Inflammatory macrophage (primary cell): ENCODE data around the gene XPR1.
A peak's percentile ranks its signal among the peaks of the same experiment; 100 is the strongest.

ENCODE experiments used
- DNase-seq, 2 donors: peaks; one replicate each; pipeline ENCODE4 v3.0.0-alpha.2; 2020 to 2022

Gene XPR1

DNA sequence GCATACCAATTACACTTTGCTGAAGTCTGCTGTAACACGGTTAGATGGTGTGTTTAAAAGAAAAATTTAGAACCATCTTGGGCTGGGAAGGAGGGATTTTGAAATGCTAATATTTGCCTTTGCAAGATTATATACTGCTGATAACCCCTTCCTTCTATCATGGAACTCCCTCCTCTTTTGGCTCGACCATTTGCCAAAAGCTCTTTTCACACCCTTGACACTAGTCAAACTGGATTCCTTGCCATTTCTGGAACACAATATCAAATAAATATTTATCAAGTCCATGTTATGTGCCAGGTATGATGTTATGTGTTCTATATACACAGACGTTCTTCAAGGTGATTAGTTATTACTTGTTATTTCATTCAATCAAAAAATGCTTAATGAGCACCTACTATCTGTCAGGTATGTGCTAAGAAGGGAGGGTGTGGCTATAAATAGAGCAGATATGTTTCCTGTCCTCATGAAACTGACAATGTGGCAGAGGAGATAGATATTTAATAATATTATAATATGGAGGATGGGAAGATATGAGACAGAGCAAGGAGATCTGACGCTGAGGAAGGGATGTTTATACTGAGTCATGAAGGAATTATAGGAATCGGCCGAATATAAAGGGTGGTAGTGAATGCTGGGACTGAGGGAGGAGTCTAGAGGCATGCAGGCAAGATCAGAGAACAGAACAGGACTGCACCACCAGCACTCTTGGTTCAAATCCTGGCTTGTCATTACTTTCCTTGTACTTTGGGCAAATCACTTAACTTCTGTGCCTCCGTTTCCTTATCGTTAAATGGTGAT is 16.1 kb upstream of the XPR1 start:
- no peak for DNase-seq

- DNase-seq: no peak
These were observed 15.4 kb upstream of the XPR1 start for GRCh38 chr1:180616439-180616838.

GRCh38 chr1:180617774-180618395 is 13.9 kb upstream of the XPR1 start:
- peak; percentile 13 to 41 for DNase-seq

DNA sequence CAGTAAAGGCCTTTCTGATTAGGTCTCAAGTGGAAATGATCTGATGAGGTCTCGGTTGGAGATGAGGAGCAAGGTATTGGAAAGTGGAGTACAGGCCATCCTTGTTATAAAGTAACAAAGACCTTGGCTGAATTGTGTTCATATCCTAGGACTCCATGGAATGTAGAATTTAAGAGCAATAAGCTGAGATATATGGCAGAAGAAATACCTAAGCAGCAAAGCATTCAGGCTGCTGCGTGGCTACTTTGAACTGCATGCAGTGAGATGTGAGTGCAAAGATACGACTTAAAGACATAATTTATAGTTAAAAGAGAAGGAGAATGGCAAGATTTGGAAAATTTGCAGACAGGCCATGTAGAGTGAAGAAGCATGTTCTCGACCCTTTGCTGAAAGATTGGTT is 11.2 kb upstream of the XPR1 start:
- DNase-seq: no peak

GRCh38 chr1:180622658-180623508 is 8.9 kb upstream of the XPR1 start:
- DNase-seq: no peak

- DNase-seq: no peak
These were observed 8.1 kb upstream of the XPR1 start for GRCh38 chr1:180623579-180624347.

GRCh38 chr1:180626711-180627110 is 5.1 kb upstream of the XPR1 start:
- DNase-seq: no peak

DNA sequence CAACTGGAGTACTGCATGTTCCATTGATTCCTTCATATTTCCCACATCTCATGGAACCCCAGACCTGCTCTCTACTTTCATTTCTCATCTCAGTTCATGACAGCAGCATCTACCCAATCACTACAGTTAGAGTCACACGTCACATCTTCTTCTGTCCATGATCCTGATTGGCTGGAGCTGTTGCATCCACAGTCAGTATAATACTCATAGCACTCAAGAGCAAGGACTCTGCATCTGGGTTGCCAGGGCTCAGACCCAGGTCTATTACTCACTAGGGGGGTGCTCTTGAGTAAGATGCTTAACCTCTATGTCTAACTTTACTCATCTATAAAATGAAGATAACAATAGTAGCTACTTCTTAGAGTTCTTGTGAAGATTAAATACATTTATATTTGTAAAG is 4.4 kb upstream of the XPR1 start:
- no peak for DNase-seq

DNA sequence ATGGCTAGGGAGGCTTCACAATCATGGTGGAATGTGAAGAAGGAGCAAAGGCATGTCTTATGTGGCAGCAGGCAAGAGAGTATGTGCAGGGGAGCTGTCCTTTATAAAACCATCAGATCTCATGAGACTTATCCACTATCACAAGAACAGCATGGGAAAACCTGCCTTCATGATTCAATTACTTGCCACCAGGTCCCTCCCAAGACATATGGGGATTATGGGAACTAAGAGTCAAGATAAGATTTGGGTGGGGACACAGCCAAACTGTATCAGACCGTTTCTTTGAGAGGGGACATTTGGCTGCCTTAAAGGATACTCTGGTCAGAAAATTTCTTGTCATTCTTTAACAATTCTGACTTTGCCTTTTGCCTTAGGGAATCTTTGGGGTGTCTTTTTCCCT is 3.2 kb upstream of the XPR1 start:
- DNase-seq: no peak

DNA sequence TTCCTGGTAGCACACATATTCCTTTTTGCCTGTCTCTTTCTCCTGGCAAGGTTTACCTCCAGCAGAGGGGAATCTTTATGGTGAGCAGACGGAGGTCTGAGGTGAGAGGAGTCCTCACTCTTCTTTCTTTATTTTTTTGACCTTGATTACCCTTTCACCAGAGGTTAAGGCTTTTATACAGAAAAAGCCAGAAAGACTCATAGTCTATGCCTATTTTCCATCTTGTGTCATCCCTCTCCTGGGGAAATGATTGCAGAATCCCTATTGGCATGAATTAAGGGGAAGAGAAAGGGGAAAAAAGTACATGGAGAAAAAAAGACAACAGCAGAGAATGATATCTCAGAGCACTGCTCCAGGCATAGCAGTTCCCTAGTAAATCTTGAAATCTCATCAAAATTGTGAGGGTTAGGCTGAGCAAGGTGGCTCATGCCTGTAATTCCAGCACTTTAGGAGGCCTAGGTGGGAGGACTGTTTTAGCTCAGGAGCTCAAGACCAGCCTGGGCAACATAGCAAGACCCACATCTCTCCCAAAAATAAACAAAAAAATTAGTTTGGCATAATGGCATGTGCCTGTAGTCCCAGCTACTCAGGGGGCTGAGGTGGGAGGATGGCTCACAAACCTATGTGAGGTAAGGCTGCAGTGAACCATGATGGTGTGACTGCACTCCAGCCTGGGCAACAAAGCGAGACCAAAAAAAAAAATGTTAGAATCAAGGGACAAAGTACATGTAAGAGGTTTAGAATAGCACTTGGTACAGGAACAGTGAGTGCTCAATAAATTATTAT is 1.2 kb upstream of the XPR1 start:
- DNase-seq: no peak

DNA sequence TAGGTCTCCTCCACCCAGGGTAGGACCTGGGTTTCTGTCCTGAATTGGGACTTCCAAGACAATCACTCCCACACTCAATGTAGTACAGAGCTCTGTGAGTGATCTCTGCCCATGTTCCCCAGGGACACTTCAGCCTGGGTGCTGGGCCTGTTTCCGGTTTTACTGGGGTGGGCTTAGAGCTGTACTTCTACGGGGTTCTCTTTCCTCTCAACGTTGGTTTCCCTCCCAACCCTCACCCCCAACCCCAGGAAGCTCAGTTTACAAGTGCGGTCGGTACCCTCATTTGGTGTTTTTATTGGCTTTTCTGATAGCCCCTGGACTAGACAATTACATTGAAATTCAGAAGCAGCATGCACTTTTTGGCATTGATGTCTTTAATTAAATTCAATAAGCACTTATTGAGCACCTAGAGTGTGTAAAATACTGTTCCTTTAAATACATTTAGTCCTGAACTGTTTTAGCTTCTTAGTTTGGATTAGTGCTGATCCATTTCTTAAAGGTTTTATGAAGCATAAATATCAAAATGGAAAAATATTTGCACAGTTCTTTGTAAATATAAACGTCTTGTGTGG is 542 bp upstream of the XPR1 start:
- DNase-seq: no peak

DNA sequence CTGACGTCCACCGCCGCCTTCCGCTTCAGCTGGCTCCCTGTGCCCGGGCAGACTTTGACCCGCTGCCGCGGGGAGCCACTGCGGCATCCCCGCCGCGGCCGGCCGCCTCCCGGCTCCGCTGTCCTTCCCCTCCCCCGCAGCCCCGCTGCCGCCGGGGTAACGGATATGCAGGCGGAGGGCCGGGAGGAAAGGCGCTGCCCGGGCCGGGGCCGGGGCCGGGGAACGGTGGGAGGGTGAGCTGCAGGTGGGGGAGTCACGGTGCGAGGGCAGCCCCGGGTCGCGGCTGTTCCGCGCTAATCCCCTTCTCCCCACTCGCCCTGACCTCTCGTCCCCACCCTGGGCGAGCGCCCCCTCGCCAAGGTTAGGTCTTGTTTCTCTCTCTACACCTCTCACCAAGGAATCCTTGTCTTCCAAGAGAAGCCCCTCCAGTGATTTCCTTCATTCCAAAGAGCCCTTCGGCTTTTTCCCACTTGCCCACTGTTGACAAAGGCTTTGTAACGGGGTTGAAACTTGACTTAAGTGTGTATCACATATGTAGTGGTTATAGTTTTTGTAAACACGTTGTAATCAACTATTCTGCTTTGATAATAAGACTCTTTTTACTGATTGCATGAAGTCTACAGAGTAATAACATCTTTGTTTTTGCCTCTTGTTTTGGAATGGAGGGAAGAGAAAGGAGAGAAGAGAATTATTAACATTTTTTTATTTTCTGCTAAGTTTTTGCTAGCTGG is 669 bp downstream of the XPR1 start:
- DNase-seq: no peak

GRCh38 chr1:180633057-180634056 is 1.5 kb downstream of the XPR1 start:
- DNase-seq: peak in 1 of 2 donors; percentile 32

DNA sequence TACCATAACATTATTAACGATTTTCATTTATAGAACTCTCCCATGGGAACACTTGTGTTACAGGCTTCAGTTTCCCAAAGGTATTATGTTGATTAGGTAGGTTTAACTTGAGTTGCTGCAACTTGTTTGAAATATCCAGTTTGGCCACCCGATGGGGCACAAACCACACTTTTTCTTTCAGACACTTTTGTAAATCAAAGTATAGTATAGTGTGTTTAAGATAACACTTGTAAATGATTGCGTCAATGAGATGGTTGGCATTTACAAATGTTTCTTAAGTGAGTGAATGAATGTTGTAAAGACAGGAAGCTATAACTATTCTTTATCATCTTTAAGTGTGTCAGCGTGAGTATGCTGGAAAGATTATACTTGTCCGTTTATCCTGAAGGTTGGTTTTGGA is 4.3 kb downstream of the XPR1 start:
- no peak for DNase-seq

DNA sequence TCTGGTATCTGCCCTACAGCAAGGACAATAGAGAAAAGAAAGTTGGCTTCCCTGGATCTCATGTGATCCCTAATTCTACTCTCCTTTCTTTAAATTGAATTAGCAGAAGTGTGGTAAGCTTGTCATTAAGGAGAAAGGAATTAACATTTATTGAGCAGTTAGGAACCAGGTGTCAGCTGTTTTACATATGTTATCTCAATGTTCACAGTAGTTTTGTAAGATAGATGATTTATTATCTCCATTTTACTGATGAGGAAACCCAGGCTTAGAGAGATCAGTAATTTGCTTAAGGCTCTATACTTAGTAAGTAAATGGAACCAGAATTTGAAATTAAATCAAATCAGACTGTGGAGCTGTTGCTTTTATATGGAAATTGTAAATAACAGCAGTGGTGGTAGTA is 8.0 kb downstream of the XPR1 start:
- no peak for DNase-seq

DNA sequence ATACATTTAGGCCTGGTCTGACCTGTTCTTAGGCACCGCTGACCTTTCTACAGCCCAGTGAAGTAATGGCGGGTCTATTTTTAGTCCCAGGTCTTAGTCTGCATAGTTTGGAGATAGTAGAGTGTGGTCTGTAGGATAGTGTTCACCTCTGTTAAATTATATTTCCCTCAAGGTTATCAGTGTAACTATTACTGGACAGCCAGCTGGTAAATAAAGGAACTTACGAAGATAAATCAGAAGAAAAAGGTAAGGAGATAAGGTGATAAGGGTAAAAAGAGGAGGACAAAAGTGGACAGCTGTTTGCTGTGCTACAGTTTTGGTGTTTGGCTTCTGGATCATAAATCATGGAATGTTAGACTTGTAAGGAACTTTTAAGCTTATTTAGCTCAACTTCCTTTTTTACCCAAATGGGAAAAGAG is 8.7 kb downstream of the XPR1 start:
- DNase-seq: no peak

- DNase-seq: no peak
These were observed 9.8 kb downstream of the XPR1 start for GRCh38 chr1:180641662-180642061.

DNA sequence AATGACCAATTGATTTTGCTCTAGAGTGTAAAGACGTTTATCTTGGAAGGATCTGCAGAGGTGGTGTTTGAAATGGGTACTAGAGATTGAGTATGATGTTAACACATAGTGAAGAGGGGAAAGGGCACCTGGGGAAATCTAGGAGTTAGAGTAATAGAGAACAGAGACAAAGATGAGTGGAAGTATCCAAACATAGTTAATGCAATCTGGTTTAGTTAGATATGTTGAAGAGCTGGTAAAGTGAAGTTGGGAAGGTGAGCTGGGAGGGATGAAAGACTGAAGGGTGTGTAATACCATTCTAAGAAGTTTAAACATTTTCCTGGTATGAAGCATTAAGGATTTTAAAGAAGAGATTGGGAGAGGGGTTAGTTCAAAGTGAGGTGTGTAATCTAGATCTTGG is 11.0 kb downstream of the XPR1 start:
- DNase-seq: no peak

GRCh38 chr1:180643693-180644092 is 11.9 kb downstream of the XPR1 start:
- no peak for DNase-seq
